ENCODE data around the gene LTBP1. TPM values are rescaled to one million over a fixed set of nuclear protein-coding genes. Genes with fewer than 3 reads are reported as not detected.

The LTBP1 gene
- total and polyA plus RNA-seq, 10 of the 15 experiments (the other 5 are each of a cell fraction or from before 2014, with no cell fraction given): 0.01 to 0.28 (median 0.12) TPM; not detected in 2

DNA sequence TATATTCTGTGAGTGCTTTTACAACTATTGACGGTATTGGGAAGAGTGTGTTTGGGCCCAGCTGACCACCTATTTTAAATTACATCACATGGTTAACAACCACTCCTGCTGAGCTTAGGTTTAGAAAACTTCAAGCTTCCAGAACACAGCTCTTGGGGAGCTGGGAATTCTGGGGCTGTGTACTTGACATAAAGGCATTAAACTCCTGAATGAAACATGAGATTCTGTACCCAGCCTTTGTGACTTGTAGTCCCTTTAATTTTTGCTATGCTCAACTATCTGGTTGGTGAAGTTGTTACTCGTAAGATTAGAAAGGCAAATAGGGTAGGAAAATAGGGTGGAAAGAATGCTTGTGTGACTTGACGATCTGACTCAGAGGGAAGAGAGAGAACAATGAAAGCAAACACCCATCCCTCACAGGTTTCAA is 66.9 kb downstream of the LTBP1 start:
- no peak overlapping the region for H3K4me3 ChIP-seq
- H3K36me3 ChIP-seq (ENCODE audit: control insufficient read depth in 2 of 2, insufficient read depth in 2 of 2, low read length in 1 of 2): no peaks in the 10 kb centered on the region
- POLR2A ChIA-PET: no interaction called here
- FAIRE-seq (no peak), DNase-seq (ENCODE audit: low read depth, low spot score) (no peak), ATAC-seq (no peak)
- no peaks in the 10 kb centered on the region for H3K79me2 ChIP-seq (ENCODE audit: control insufficient read depth, insufficient read depth, low read length)
- H3K4me1 ChIP-seq (ENCODE audit: control insufficient read depth, insufficient read depth, low read length): no peaks in the 10 kb centered on the region
- no peak overlapping the region for H2AFZ ChIP-seq (ENCODE audit: control insufficient read depth, low read depth, low read length)
- WGBS (ENCODE audit: insufficient coverage, insufficient replicate concordance, low lambda C conversion rate, missing lambda C conversion rate): 62% methylated on average over 3 of the region's 3 CpGs
- H4K20me1 ChIP-seq (ENCODE audit: control insufficient read depth, insufficient read depth): no peaks in the 10 kb centered on the region
- SMC1A ChIA-PET (ENCODE audit: uncharacterized antibody, unreplicated experiment): no interaction called here
- RAD21 ChIA-PET (ENCODE audit: unreplicated experiment): no interaction called here
- no TSS peak for BruUV-seq (replicated peaks)
- intact Hi-C loops (cut with micrococcal nuclease; ENCODE audit: unreplicated experiment): no loop called here
- H3K27me3 ChIP-seq (replicated peaks in 1 of 2; ENCODE audit: control insufficient read depth in 2 of 2, insufficient read depth in 2 of 2, low read length in 1 of 2): no peaks in the 10 kb centered on the region
- no peak overlapping the region for H3K4me2 ChIP-seq (ENCODE audit: control insufficient read depth, insufficient read depth)
- no peaks in the 10 kb centered on the region for H3K9me3 ChIP-seq (replicated peaks; ENCODE audit: control insufficient read depth, insufficient read depth, low read length)
- no peak overlapping the region for H3K27ac ChIP-seq (ENCODE audit: control insufficient read depth, insufficient read depth)
- CTCF ChIA-PET: no interaction called here
- no peak overlapping the region for H3K9ac ChIP-seq (ENCODE audit: control insufficient read depth, insufficient read depth, low read length)
- in situ Hi-C loops (cut with MboI): no loop called here
- no peak for TF ChIP-seq NR2C1 (IDR thresholded peaks at IDR 0.05)
- no peak for TF ChIP-seq SP1 (IDR thresholded peaks at IDR 0.05; ENCODE audit: low read depth, low read length)
- no peak for TF ChIP-seq FOXM1 (IDR thresholded peaks at IDR 0.05; ENCODE audit: low read depth, low read length)
- no peak for TF ChIP-seq ZSCAN29 (IDR thresholded peaks at IDR 0.05)
- TF ChIP-seq IKZF2 (IDR thresholded peaks at IDR 0.05): no peak
- TF ChIP-seq TAF1 (IDR thresholded peaks at IDR 0.05; ENCODE audit: borderline replicate concordance, low read depth, low read length): no peak
- no peak for TF ChIP-seq TCF12 (IDR thresholded peaks at IDR 0.05; ENCODE audit: low read depth, low read length)
- TF ChIP-seq SMC3 (IDR thresholded peaks at IDR 0.05; ENCODE audit: borderline replicate concordance, low read length): no peak
- TF ChIP-seq CUX1 (IDR thresholded peaks at IDR 0.05; ENCODE audit: insufficient replicate concordance, low read depth, low read length): no peak
- no peak for TF ChIP-seq PBX3 (IDR thresholded peaks at IDR 0.05; ENCODE audit: insufficient replicate concordance, low read depth, low read length)
- no peak for TF ChIP-seq ZBED1 (IDR thresholded peaks at IDR 0.05; ENCODE audit: borderline replicate concordance)
- TF ChIP-seq, protein P1, sequence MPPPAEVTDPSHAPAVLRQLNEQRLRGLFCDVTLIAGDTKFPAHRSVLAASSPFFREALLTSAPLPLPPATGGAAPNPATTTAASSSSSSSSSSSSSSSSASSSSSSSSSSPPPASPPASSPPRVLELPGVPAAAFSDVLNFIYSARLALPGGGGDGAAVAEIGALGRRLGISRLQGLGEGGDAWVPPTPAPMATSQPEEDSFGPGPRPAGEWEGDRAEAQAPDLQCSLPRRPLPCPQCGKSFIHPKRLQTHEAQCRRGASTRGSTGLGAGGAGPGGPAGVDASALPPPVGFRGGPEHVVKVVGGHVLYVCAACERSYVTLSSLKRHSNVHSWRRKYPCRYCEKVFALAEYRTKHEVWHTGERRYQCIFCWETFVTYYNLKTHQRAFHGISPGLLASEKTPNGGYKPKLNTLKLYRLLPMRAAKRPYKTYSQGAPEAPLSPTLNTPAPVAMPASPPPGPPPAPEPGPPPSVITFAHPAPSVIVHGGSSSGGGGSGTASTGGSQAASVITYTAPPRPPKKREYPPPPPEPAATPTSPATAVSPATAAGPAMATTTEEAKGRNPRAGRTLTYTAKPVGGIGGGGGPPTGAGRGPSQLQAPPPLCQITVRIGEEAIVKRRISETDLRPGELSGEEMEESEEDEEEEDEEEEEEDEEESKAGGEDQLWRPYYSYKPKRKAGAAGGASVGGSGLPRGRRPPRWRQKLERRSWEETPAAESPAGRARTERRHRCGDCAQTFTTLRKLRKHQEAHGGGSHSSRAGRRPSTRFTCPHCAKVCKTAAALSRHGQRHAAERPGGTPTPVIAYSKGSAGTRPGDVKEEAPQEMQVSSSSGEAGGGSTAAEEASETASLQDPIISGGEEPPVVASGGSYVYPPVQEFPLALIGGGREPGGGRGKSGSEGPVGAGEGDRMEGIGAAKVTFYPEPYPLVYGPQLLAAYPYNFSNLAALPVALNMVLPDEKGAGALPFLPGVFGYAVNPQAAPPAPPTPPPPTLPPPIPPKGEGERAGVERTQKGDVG (CRISPR knock-in tag; IDR thresholded peaks at IDR 0.05): no peak
- TF ChIP-seq HDAC6 (IDR thresholded peaks at IDR 0.05; ENCODE audit: unreplicated experiment): no peak
- TF ChIP-seq NRF1 (conservative IDR thresholded peaks at IDR 0.05; ENCODE audit: low read depth, low read length): no peak
- TF ChIP-seq DPF2 (IDR thresholded peaks at IDR 0.05): no peak

Data from GM12878 (cell line).